WTC11 (cell line): ENCODE data around the gene ARID4B. TPM values are rescaled to one million over a fixed set of nuclear protein-coding genes. Genes with fewer than 3 reads are reported as not detected.

ENCODE experiments used
- ATAC-seq: fragments of 200-7000 bp; cut with Tn5 transposase; 2 replicates; pipeline ENCODE4 v1.10.0; 2021; ENCODE audit warnings: mild to moderate bottlenecking, moderate library complexity
- CTCF ChIA-PET: fragments of 300-600 bp; sonication (Branson Sonifier 250); formaldehyde crosslinking; loops from one replicate; lab custom pipeline; 2021; ENCODE audit warnings: antibody characterized with exemption; lab: Charles Lee
- POLR2A ChIA-PET: fragments of 350-600 bp; sonication (Branson Sonifier 250); formaldehyde crosslinking; loops from one replicate; lab custom pipeline; 2021; ENCODE audit warnings: antibody characterized with exemption; lab: Charles Lee
- DNase-seq: peaks from one replicate; pipeline ENCODE4 v3.0.0; 2021; ENCODE audit warnings: low spot score
- H3K27ac Mint-ChIP-seq: 2 replicates; pipeline ENCODE4 v1.8.0; 2021; ENCODE audit warnings: mixed read lengths
- H3K27me3 Mint-ChIP-seq: 2 replicates; pipeline ENCODE4 v1.8.0; 2021; ENCODE audit warnings: low read depth, mild to moderate bottlenecking, moderate library complexity, mixed read lengths
- H3K36me3 Mint-ChIP-seq: 2 replicates; pipeline ENCODE4 v1.8.0; 2021; ENCODE audit warnings: mixed read lengths
- H3K4me1 Mint-ChIP-seq: 2 replicates; pipeline ENCODE4 v1.8.0; 2022; ENCODE audit warnings: mixed read lengths
- H3K4me3 Mint-ChIP-seq: 2 replicates; pipeline ENCODE4 v1.8.0; 2021; ENCODE audit warnings: mild to moderate bottlenecking, moderate library complexity, mixed read lengths
- H3K9me3 Mint-ChIP-seq: 2 replicates; pipeline ENCODE4 v1.8.0; 2021; ENCODE audit warnings: mixed read lengths
- ATF1 ChIP-seq: sonication (generic); formaldehyde crosslinking; IDR thresholded peaks from 2 replicates; pipeline ENCODE4 v1.8.1; 2023; ENCODE audit warnings: mild to moderate bottlenecking, moderate library complexity, missing genetic modification reagents
- ATF3 ChIP-seq: sonication (generic); formaldehyde crosslinking; conservative IDR thresholded peaks from 2 replicates; pipeline ENCODE4 v1.8.1; 2022; ENCODE audit warnings: mild to moderate bottlenecking, missing genetic modification reagents
- CREB1 ChIP-seq: sonication (generic); formaldehyde crosslinking; IDR thresholded peaks from 2 replicates; pipeline ENCODE4 v1.8.0; 2023; ENCODE audit warnings: mild to moderate bottlenecking, missing genetic modification reagents
- ELF4 ChIP-seq: sonication (generic); formaldehyde crosslinking; IDR thresholded peaks from 2 replicates; pipeline ENCODE4 v1.8.1; 2022; ENCODE audit warnings: low read depth, mild to moderate bottlenecking, moderate library complexity, missing genetic modification reagents
- FOXJ3 ChIP-seq: sonication (generic); formaldehyde crosslinking; IDR thresholded peaks from 2 replicates; pipeline ENCODE4 v1.9.0; 2021; ENCODE audit warnings: missing genetic modification reagents, mild to moderate bottlenecking, borderline replicate concordance
- FOXK1 ChIP-seq: sonication (generic); formaldehyde crosslinking; IDR thresholded peaks from 2 replicates; pipeline ENCODE4 v1.8.0; 2022; ENCODE audit warnings: mild to moderate bottlenecking, moderate library complexity, missing genetic modification reagents
- IRF2 ChIP-seq: sonication (generic); formaldehyde crosslinking; IDR thresholded peaks from 2 replicates; pipeline ENCODE4 v1.8.0; 2022; ENCODE audit warnings: low read depth, missing genetic modification reagents, borderline replicate concordance
- KAT7 ChIP-seq: sonication (generic); formaldehyde crosslinking; IDR thresholded peaks from 2 replicates; pipeline ENCODE4 v1.8.1; 2023; ENCODE audit warnings: missing genetic modification reagents, mild to moderate bottlenecking, borderline replicate concordance
- MXD4 ChIP-seq: fragments of 250-450 bp; sonication (Bioruptor Pico); IDR thresholded peaks from 2 replicates; pipeline ENCODE4 v1.8.0; 2021; ENCODE audit warnings: mild to moderate bottlenecking, moderate library complexity, borderline replicate concordance
- NFATC4 ChIP-seq: fragments of 250-450 bp; sonication (Bioruptor Pico); IDR thresholded peaks from 2 replicates; pipeline ENCODE4 v1.9.0; 2021; ENCODE audit warnings: mild to moderate bottlenecking
- NFYB ChIP-seq: sonication (generic); formaldehyde crosslinking; conservative IDR thresholded peaks from 2 replicates; pipeline ENCODE4 v1.8.0; 2022; ENCODE audit warnings: low read depth, missing genetic modification reagents
- RELA ChIP-seq: sonication (generic); formaldehyde crosslinking; IDR thresholded peaks from 2 replicates; pipeline ENCODE4 v1.8.1; 2022; ENCODE audit warnings: missing genetic modification reagents, mild to moderate bottlenecking, borderline replicate concordance
- SMAD4 ChIP-seq: sonication (generic); formaldehyde crosslinking; IDR thresholded peaks from 2 replicates; pipeline ENCODE4 v1.8.0; 2022; ENCODE audit warnings: mild to moderate bottlenecking, missing genetic modification reagents
- TEAD1 ChIP-seq: sonication (generic); formaldehyde crosslinking; IDR thresholded peaks from 2 replicates; pipeline ENCODE4 v1.8.0; 2022; ENCODE audit warnings: mild to moderate bottlenecking, missing genetic modification reagents
- ZNF121 ChIP-seq: sonication (generic); formaldehyde crosslinking; IDR thresholded peaks from 2 replicates; pipeline ENCODE4 v1.8.0; 2023; ENCODE audit warnings: missing genetic modification reagents
- ZNF317 ChIP-seq: sonication (generic); formaldehyde crosslinking; IDR thresholded peaks from 2 replicates; pipeline ENCODE4 v1.8.1; 2023; ENCODE audit warnings: low read depth, mild to moderate bottlenecking, moderate library complexity, missing genetic modification reagents, borderline replicate concordance
- ZNF396 ChIP-seq: fragments of 250-450 bp; sonication (Bioruptor Pico); IDR thresholded peaks from 2 replicates; pipeline ENCODE4 v1.8.0; 2021; ENCODE audit warnings: mild to moderate bottlenecking, moderate library complexity, borderline replicate concordance
- ZNF416 ChIP-seq: fragments of 250-450 bp; sonication (Bioruptor Pico); IDR thresholded peaks from 2 replicates; pipeline ENCODE4 v1.9.0; 2021; ENCODE audit warnings: mild to moderate bottlenecking, inconsistent platforms
- ZNF512 ChIP-seq: sonication (generic); formaldehyde crosslinking; IDR thresholded peaks from 2 replicates; pipeline ENCODE4 v1.8.1; 2022; ENCODE audit warnings: missing genetic modification reagents, borderline replicate concordance
- total RNA-seq: library from RNA; stranded (reverse); gene quantifications from 3 replicates; pipeline ENCODE4 v1.2.3, GENCODE V29; 2021
- TF ChIP-seq, protein P1 (sequence below): sonication (generic); formaldehyde crosslinking; IDR thresholded peaks from 2 replicates; pipeline ENCODE4 v1.8.0; 2022; ENCODE audit warnings: missing genetic modification reagents
- TF ChIP-seq, protein P2 (sequence below): fragments of 250-450 bp; sonication (Bioruptor Pico); IDR thresholded peaks from 2 replicates; pipeline ENCODE4 v1.9.0; 2021; ENCODE audit warnings: mild to moderate bottlenecking
- TF ChIP-seq, protein P3 (sequence below): sonication (generic); formaldehyde crosslinking; IDR thresholded peaks from 2 replicates; pipeline ENCODE4 v1.8.1; 2023; ENCODE audit warnings: mild to moderate bottlenecking, missing genetic modification reagents
- TF ChIP-seq, protein P4 (sequence below): fragments of 250-450 bp; sonication (Bioruptor Pico); IDR thresholded peaks from 2 replicates; pipeline ENCODE4 v1.9.0; 2021; ENCODE audit warnings: mild to moderate bottlenecking
- TF ChIP-seq, protein P5 (sequence below): sonication (generic); formaldehyde crosslinking; IDR thresholded peaks from 2 replicates; pipeline ENCODE4 v1.8.1; 2022; ENCODE audit warnings: mild to moderate bottlenecking, moderate library complexity, missing genetic modification reagents

The ARID4B gene
- total RNA-seq, 1 experiment from 2014 or later, result 35.7 TPM

- no peaks in the 10 kb centered on the region for H3K27me3 Mint-ChIP-seq
- ChIA-PET CTCF (interaction anchor here (1.4 kb wide), 1 partner anchor 147 kb away, joined by 4 read pairs; no protein-coding TSS in a partner anchor), POLR2A (no interaction called here)
- H3K27ac Mint-ChIP-seq, result 0 out of 2 replicates have a peak overlapping the region, but pooled peaks have one; percentile 46
- DNase-seq (no peak), ATAC-seq (no peak)
- H3K4me3 Mint-ChIP-seq, result no peak overlapping the region
- TF ChIP-seq RELA (CRISPR knock-in tag), result no peak
- no peak for TF ChIP-seq ZNF317
- no peak for TF ChIP-seq KAT7 (CRISPR knock-in tag)
- no peak for TF ChIP-seq IRF2
- TF ChIP-seq ZNF121 (CRISPR knock-in tag), result peak; percentile 29; the same call in 1 of the 2 replicates
- 0 out of 2 replicates have a peak, but pooled peaks cover 3% of the 10 kb centered on the region for H3K9me3 Mint-ChIP-seq
- H3K36me3 Mint-ChIP-seq, result no peaks in the 10 kb centered on the region
- H3K4me1 Mint-ChIP-seq, result peaks cover 30% of the 10 kb centered on the region
These were observed 59.4 kb downstream of the ARID4B start for GRCh38 chr1:235268379-235269125.

DNA sequence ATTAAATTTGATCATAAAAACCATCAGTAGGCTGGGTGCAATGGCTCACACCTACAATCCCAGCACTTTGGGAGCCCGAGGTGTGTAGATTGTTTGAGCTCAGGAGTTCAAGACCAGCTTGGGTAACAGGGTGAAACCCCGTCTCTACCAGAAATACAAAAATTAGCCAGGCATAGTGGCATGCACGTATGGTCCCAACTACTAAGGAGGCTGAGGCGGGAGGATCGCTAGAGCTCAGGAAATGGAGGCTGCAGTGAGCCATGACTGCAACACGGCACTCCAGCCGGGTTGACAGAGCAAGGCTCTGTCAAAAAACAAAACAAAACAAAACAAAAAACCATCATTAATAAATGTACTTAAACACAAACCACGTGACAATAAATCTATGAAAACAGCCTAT is 61.0 kb downstream of the ARID4B start:
- H3K27ac Mint-ChIP-seq, result no peak overlapping the region
- POLR2A ChIA-PET, result no interaction called here
- H3K36me3 Mint-ChIP-seq, result no peaks in the 10 kb centered on the region
- peaks cover 30% of the 10 kb centered on the region for H3K4me1 Mint-ChIP-seq
- no peak overlapping the region for H3K4me3 Mint-ChIP-seq
- no peak for TF ChIP-seq ZNF416
- no peak for TF ChIP-seq ATF3
- TF ChIP-seq MXD4 (CRISPR knock-in tag), result no peak
- TF ChIP-seq FOXJ3 (CRISPR knock-in tag), result no peak
- no peak for TF ChIP-seq ATF1
- TF ChIP-seq, protein P1, sequence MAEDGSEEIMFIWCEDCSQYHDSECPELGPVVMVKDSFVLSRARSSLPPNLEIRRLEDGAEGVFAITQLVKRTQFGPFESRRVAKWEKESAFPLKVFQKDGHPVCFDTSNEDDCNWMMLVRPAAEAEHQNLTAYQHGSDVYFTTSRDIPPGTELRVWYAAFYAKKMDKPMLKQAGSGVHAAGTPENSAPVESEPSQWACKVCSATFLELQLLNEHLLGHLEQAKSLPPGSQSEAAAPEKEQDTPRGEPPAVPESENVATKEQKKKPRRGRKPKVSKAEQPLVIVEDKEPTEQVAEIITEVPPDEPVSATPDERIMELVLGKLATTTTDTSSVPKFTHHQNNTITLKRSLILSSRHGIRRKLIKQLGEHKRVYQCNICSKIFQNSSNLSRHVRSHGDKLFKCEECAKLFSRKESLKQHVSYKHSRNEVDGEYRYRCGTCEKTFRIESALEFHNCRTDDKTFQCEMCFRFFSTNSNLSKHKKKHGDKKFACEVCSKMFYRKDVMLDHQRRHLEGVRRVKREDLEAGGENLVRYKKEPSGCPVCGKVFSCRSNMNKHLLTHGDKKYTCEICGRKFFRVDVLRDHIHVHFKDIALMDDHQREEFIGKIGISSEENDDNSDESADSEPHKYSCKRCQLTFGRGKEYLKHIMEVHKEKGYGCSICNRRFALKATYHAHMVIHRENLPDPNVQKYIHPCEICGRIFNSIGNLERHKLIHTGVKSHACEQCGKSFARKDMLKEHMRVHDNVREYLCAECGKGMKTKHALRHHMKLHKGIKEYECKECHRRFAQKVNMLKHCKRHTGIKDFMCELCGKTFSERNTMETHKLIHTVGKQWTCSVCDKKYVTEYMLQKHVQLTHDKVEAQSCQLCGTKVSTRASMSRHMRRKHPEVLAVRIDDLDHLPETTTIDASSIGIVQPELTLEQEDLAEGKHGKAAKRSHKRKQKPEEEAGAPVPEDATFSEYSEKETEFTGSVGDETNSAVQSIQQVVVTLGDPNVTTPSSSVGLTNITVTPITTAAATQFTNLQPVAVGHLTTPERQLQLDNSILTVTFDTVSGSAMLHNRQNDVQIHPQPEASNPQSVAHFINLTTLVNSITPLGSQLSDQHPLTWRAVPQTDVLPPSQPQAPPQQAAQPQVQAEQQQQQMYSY (CRISPR knock-in tag), result no peak
- TF ChIP-seq, protein P2, sequence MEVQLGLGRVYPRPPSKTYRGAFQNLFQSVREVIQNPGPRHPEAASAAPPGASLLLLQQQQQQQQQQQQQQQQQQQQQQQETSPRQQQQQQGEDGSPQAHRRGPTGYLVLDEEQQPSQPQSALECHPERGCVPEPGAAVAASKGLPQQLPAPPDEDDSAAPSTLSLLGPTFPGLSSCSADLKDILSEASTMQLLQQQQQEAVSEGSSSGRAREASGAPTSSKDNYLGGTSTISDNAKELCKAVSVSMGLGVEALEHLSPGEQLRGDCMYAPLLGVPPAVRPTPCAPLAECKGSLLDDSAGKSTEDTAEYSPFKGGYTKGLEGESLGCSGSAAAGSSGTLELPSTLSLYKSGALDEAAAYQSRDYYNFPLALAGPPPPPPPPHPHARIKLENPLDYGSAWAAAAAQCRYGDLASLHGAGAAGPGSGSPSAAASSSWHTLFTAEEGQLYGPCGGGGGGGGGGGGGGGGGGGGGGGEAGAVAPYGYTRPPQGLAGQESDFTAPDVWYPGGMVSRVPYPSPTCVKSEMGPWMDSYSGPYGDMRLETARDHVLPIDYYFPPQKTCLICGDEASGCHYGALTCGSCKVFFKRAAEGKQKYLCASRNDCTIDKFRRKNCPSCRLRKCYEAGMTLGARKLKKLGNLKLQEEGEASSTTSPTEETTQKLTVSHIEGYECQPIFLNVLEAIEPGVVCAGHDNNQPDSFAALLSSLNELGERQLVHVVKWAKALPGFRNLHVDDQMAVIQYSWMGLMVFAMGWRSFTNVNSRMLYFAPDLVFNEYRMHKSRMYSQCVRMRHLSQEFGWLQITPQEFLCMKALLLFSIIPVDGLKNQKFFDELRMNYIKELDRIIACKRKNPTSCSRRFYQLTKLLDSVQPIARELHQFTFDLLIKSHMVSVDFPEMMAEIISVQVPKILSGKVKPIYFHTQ (CRISPR knock-in tag), result no peak
- TF ChIP-seq ZNF396 (CRISPR knock-in tag), result no peak
- no peak for TF ChIP-seq NFATC4 (CRISPR knock-in tag)
- TF ChIP-seq SMAD4 (CRISPR knock-in tag), result no peak
- no peak for TF ChIP-seq NFYB
- TF ChIP-seq ZNF121 (CRISPR knock-in tag), result no peak
- no peak for TF ChIP-seq ZNF512 (CRISPR knock-in tag)
- no peak for TF ChIP-seq FOXK1 (CRISPR knock-in tag)
- TF ChIP-seq, protein P3, sequence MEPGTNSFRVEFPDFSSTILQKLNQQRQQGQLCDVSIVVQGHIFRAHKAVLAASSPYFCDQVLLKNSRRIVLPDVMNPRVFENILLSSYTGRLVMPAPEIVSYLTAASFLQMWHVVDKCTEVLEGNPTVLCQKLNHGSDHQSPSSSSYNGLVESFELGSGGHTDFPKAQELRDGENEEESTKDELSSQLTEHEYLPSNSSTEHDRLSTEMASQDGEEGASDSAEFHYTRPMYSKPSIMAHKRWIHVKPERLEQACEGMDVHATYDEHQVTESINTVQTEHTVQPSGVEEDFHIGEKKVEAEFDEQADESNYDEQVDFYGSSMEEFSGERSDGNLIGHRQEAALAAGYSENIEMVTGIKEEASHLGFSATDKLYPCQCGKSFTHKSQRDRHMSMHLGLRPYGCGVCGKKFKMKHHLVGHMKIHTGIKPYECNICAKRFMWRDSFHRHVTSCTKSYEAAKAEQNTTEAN (CRISPR knock-in tag), result no peak
- no peak for TF ChIP-seq CREB1 (CRISPR knock-in tag)
- TF ChIP-seq, protein P4, sequence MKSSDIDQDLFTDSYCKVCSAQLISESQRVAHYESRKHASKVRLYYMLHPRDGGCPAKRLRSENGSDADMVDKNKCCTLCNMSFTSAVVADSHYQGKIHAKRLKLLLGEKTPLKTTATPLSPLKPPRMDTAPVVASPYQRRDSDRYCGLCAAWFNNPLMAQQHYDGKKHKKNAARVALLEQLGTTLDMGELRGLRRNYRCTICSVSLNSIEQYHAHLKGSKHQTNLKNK (CRISPR knock-in tag), result no peak
- TF ChIP-seq, protein P5, sequence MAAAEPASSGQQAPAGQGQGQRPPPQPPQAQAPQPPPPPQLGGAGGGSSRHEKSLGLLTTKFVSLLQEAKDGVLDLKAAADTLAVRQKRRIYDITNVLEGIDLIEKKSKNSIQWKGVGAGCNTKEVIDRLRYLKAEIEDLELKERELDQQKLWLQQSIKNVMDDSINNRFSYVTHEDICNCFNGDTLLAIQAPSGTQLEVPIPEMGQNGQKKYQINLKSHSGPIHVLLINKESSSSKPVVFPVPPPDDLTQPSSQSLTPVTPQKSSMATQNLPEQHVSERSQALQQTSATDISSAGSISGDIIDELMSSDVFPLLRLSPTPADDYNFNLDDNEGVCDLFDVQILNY (CRISPR knock-in tag), result no peak
- TF ChIP-seq TEAD1 (CRISPR knock-in tag), result no peak
- TF ChIP-seq ELF4 (CRISPR knock-in tag), result no peak
- TF ChIP-seq, all 79 proteins: peak for 0
- CTCF ChIA-PET, result interaction anchor here (1.2 kb wide), 1 partner anchor 237 kb away, joined by 3 read pairs; the partner anchor contains the start of gene B3GALNT2
- ATAC-seq (no peak), DNase-seq (no peak)
- H3K9me3 Mint-ChIP-seq, result 0 out of 2 replicates have a peak, but pooled peaks cover 3% of the 10 kb centered on the region
- no peaks in the 10 kb centered on the region for H3K27me3 Mint-ChIP-seq
